GM06990 (cell line): ENCODE results near the gene JAZF1.

Experiments used
- DNase-seq: peaks from one replicate; pipeline ENCODE4 v3.0.0-alpha.2; 2011; ENCODE audit not compliant: insufficient read length; ENCODE audit errors: extremely low read depth
- H3K27me3 ChIP-seq: replicated peaks from 2 replicates; pipeline ENCODE4 v1.6.0; 2011; ENCODE audit warnings: low read length; ENCODE audit not compliant: control insufficient read depth, insufficient read depth
- H3K36me3 ChIP-seq: 2 replicates; pipeline ENCODE4 v1.5.1; 2011; ENCODE audit warnings: low read length; ENCODE audit not compliant: control insufficient read depth, insufficient read depth
- H3K4me3 ChIP-seq: replicated peaks from 2 replicates; pipeline ENCODE4 v1.5.1; 2011; ENCODE audit warnings: low read depth, mild to moderate bottlenecking, control low read depth, low read length
- TF ChIP-seq, protein P1 (sequence below): IDR thresholded peaks from 2 replicates; pipeline ENCODE4 v1.5.1; 2011; ENCODE audit warnings: low read length, control low read depth, mild to moderate bottlenecking, inconsistent platforms; ENCODE audit not compliant: insufficient read depth, poor library complexity, severe bottlenecking

The JAZF1 gene

DNA sequence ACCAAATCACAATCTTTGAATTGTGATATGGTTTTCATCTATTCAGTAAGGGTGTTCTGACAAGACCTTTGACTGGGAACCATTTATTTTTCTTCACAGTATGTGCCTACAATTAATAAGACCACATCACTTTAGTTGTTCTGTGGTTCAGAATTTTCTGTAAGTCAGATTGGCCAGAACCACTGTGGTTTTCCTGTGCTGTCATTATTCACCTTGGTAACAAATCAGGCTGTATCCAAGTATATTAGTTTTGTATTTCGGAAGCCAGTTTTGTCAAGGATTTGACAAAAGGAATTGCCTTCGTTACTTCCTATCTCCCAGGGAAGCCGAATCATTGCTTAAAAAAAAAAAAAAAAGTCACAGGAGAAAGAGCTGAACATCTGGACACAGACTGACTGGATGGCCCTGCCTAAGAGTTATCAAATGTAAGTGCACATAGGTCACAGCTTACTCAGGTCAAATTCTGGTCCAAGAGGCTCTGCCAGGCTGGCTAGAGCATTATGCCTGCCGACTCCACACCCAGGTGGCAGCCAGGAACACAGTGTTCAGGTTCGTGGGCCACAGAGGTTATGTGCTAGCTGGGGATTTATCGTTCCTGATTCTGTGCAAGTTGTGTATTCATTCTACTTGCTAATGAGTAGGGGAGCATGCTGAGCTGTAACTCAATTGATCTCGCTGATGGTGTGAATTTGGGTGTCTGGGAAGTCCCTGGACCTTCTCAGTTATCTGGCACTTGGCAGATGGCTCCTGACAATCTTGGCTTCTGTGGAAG lies 175.3 kb downstream of the JAZF1 start:
- DNase-seq, result no peak
- H3K4me3 ChIP-seq, result no peak overlapping the region
- TF ChIP-seq, protein P1, sequence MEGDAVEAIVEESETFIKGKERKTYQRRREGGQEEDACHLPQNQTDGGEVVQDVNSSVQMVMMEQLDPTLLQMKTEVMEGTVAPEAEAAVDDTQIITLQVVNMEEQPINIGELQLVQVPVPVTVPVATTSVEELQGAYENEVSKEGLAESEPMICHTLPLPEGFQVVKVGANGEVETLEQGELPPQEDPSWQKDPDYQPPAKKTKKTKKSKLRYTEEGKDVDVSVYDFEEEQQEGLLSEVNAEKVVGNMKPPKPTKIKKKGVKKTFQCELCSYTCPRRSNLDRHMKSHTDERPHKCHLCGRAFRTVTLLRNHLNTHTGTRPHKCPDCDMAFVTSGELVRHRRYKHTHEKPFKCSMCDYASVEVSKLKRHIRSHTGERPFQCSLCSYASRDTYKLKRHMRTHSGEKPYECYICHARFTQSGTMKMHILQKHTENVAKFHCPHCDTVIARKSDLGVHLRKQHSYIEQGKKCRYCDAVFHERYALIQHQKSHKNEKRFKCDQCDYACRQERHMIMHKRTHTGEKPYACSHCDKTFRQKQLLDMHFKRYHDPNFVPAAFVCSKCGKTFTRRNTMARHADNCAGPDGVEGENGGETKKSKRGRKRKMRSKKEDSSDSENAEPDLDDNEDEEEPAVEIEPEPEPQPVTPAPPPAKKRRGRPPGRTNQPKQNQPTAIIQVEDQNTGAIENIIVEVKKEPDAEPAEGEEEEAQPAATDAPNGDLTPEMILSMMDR, result no peak
- H3K36me3 ChIP-seq, result no peaks in the 10 kb centered on the region
- H3K27me3 ChIP-seq, result no peaks in the 10 kb centered on the region

DNA sequence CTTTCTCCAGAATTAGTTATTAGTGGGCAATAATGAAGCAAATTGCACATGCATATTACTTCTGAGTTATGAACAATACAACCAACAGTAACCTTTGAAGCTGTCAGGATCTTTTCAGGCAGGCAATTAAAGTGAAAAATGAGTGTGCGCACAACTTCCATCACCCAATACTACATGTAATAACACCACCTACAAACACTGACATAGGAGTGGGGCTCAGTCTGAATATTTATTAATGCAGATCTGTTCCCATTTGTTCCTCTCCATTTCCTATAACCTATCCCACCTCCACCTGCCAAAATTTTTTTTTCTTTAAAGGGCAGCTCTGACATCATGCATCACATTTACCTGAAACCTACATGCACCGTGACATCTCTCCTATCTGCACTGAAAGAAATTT lies 177.2 kb downstream of the JAZF1 start:
- no peaks in the 10 kb centered on the region for H3K36me3 ChIP-seq
- DNase-seq, result no peak
- TF ChIP-seq, protein P1, result no peak
- no peak overlapping the region for H3K4me3 ChIP-seq
- no peaks in the 10 kb centered on the region for H3K27me3 ChIP-seq

DNA sequence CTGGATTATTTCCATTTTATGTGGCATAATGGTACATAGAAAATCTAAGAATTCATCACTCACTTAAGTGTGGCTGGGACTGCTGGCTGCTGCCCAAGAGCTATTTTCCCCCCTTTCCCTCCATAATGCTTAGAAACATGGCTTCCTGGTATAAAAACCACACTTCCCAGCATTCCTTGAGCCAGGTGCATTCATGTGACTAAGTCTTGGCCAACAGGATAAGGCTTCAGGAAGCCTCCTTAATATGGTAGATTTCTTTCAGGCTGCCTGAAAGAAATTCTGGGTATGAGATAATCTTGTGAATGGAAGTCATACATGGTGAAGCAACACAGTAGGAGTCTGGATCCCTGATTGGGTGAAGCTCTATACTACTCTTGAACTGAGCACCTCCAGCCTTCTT lies 178.0 kb downstream of the JAZF1 start:
- no peaks in the 10 kb centered on the region for H3K27me3 ChIP-seq
- H3K36me3 ChIP-seq, result no peaks in the 10 kb centered on the region
- no peak for DNase-seq
- no peak overlapping the region for H3K4me3 ChIP-seq
- TF ChIP-seq, protein P1, result no peak

DNA sequence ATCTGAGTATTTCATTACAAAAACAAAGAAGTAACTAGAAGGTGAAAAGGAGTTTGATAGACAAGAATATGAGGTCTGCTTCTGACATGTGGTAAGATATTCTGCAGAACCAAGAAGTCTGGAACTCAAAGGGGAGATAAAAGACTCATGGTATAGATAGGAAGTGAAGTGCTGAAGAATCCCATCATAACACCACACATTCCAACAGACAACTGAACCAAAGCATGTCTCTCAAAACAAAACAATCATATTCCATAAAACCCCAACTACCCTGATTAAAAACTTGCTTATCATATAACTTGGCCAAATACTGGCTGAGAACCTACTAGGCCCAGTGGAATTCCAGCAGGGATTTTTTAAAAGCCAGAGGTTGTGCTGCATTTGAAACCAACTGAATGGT lies 178.7 kb downstream of the JAZF1 start:
- no peak for DNase-seq
- no peaks in the 10 kb centered on the region for H3K36me3 ChIP-seq
- no peaks in the 10 kb centered on the region for H3K27me3 ChIP-seq
- no peak overlapping the region for H3K4me3 ChIP-seq
- TF ChIP-seq, protein P1, result no peak

DNA sequence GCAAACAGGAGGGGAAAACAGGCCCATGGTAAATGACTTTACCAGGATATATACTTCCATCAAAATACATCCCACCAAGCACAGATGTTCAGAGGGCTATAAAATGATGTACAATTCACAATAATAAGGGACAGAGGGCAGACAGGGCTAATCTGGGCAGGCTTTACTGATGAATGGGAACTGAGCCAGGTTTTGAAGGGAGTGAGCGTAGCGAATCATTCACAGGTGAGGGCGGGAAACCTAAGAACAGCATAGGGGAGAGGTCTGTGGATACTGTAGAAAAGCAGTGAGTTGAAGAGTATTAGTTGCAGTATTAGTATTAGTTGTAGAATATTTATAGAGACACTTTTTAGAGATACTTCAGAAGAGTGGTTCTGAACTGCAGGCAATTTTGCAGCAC lies 180.8 kb downstream of the JAZF1 start:
- no peak for DNase-seq
- TF ChIP-seq, protein P1, result no peak
- Histone ChIP-seq H3K36me3 (no peaks in the 10 kb centered on the region), H3K27me3 (peaks cover 1% of the 10 kb centered on the region), H3K4me3 (no peak overlapping the region)
